Measurements from ENCODE around the gene LHPP.

GRCh38 chr10:124480860-124481259 is 19.2 kb downstream of the LHPP start:
- TF ChIP-seq, protein P1, sequence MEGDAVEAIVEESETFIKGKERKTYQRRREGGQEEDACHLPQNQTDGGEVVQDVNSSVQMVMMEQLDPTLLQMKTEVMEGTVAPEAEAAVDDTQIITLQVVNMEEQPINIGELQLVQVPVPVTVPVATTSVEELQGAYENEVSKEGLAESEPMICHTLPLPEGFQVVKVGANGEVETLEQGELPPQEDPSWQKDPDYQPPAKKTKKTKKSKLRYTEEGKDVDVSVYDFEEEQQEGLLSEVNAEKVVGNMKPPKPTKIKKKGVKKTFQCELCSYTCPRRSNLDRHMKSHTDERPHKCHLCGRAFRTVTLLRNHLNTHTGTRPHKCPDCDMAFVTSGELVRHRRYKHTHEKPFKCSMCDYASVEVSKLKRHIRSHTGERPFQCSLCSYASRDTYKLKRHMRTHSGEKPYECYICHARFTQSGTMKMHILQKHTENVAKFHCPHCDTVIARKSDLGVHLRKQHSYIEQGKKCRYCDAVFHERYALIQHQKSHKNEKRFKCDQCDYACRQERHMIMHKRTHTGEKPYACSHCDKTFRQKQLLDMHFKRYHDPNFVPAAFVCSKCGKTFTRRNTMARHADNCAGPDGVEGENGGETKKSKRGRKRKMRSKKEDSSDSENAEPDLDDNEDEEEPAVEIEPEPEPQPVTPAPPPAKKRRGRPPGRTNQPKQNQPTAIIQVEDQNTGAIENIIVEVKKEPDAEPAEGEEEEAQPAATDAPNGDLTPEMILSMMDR (IDR thresholded peaks at IDR 0.05; ENCODE audit: low read length): no peak
- no peak for TF ChIP-seq EZH2 (IDR thresholded peaks at IDR 0.05; ENCODE audit: borderline replicate concordance, low read length)
